Kidney (tissue), 14 donors: ENCODE results near the gene C10orf90. TPM values are rescaled to one million over a fixed set of nuclear protein-coding genes. Genes with fewer than 3 reads are reported as not detected.

Experiments used
- DNase-seq, 5 donors: peaks; one replicate each; pipeline ENCODE4 v3.0.0-alpha.2; 2013 to 2020
- FAIRE-seq: peaks from 2 replicates; lab custom pipeline; 2012; peaks lifted over from hg19 to GRCh38; lab: Jason Lieb, UNC
- H3K27ac ChIP-seq, 2 donors: one replicate each; pipeline ENCODE4 v1.7.0; 2013; ENCODE audit warnings: low read depth in 2 of 2, low read length in 2 of 2, inconsistent platforms in 1 of 2
- H3K27me3 ChIP-seq: one replicate; pipeline ENCODE4 v1.7.1; 2013; ENCODE audit warnings: low read length, inconsistent platforms; ENCODE audit not compliant: control insufficient read depth, insufficient read depth
- H3K36me3 ChIP-seq, 3 donors: one replicate each; pipeline versions ENCODE4 v1.7.0 to v1.7.1; 2013; ENCODE audit warnings: low read length in 3 of 3, control low read depth in 1 of 3, inconsistent platforms in 1 of 3; ENCODE audit not compliant: insufficient read depth in 3 of 3, control insufficient read depth in 2 of 3
- H3K4me1 ChIP-seq, 3 donors: one replicate each; pipeline versions ENCODE4 v1.7.0 to v1.7.1; 2013; ENCODE audit warnings: low read length in 3 of 3, inconsistent platforms in 1 of 3, low read depth in 1 of 3; ENCODE audit not compliant: control insufficient read depth in 2 of 3, insufficient read depth in 2 of 3
- H3K4me3 ChIP-seq, 3 donors: one replicate each; pipeline versions ENCODE4 v1.7.0 to v1.8.1; 2013; ENCODE audit warnings: low read length in 3 of 3, control low read depth in 1 of 3, inconsistent platforms in 1 of 3
- H3K9ac ChIP-seq, 3 donors: one replicate each; pipeline versions ENCODE4 v1.7.0 to v1.7.1; 2013; ENCODE audit warnings: low read length in 3 of 3, control low read depth in 1 of 3, inconsistent platforms in 1 of 3
- H3K9me3 ChIP-seq, 3 donors: one replicate each; pipeline versions ENCODE4 v1.7.0 to v1.7.1; 2013; ENCODE audit warnings: low read length in 3 of 3, control low read depth in 1 of 3, inconsistent platforms in 1 of 3; ENCODE audit not compliant: control insufficient read depth in 2 of 3, insufficient read depth in 1 of 3
- intact Hi-C: fragments of 100-400 bp; cut with DNase I; formaldehyde crosslinking; loops from one replicate; pipeline ENCODE4 v1.11.1; 2022
- polyA plus RNA-seq: library from polyadenylated mRNA; stranded (reverse); fragments of 350-450 nt; fragmentation: Illumina TruSeq; extraction: RNeasy Lipid Tissue Mini Kit (QIAGEN cat#74804); gene quantifications from one replicate; pipeline ENCODE4 v1.2.3, GENCODE V29; 2014; ENCODE audit warnings: low read depth, low replicate concordance; ENCODE audit not compliant: insufficient read depth
- total RNA-seq: library from RNA; stranded (reverse); fragmentation: NEBNext Ultra II Directional; extraction: Animal tissue kit (Norgen Biotek cat#: 25700); gene quantifications from one replicate; pipeline ENCODE4 v1.2.1, GENCODE V29; 2021
- TF ChIP-seq, protein P1 (sequence below): IDR thresholded peaks from 3 replicates; pipeline ENCODE4 v1.5.1; 2012; ENCODE audit warnings: mild to moderate bottlenecking, moderate library complexity, borderline replicate concordance; ENCODE audit not compliant: insufficient read depth; ENCODE audit errors: extremely low read depth
- donor health status: control.
- donor health status: control.
- donor health status: control.
- donor health status: control.
- donor health status: control.
- donor health status: DM: yes; HTN: yes; CAD: no.
- donor health status: Normal renal cell carcinoma (clear cell type).

The C10orf90 gene
- total and polyA plus RNA-seq, 2 donors from 2014 or later, result 0.30 TPM; not detected in 1

GRCh38 chr10:126398383-126398743 is 272.1 kb downstream of the C10orf90 start:
- DNase-seq (no peak), FAIRE-seq (no peak)
- no peaks in the 10 kb centered on the region for H3K4me1 ChIP-seq
- no peak overlapping the region for H3K4me3 ChIP-seq
- TF ChIP-seq, protein P1, sequence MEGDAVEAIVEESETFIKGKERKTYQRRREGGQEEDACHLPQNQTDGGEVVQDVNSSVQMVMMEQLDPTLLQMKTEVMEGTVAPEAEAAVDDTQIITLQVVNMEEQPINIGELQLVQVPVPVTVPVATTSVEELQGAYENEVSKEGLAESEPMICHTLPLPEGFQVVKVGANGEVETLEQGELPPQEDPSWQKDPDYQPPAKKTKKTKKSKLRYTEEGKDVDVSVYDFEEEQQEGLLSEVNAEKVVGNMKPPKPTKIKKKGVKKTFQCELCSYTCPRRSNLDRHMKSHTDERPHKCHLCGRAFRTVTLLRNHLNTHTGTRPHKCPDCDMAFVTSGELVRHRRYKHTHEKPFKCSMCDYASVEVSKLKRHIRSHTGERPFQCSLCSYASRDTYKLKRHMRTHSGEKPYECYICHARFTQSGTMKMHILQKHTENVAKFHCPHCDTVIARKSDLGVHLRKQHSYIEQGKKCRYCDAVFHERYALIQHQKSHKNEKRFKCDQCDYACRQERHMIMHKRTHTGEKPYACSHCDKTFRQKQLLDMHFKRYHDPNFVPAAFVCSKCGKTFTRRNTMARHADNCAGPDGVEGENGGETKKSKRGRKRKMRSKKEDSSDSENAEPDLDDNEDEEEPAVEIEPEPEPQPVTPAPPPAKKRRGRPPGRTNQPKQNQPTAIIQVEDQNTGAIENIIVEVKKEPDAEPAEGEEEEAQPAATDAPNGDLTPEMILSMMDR, result no peak
- H3K36me3 ChIP-seq, result no peaks in the 10 kb centered on the region
- H3K9me3 ChIP-seq, result no peaks in the 10 kb centered on the region
- no peak overlapping the region for H3K9ac ChIP-seq
- no peaks in the 10 kb centered on the region for H3K27me3 ChIP-seq
- intact Hi-C loops, result no loop called here
- no peak overlapping the region for H3K27ac ChIP-seq

DNA sequence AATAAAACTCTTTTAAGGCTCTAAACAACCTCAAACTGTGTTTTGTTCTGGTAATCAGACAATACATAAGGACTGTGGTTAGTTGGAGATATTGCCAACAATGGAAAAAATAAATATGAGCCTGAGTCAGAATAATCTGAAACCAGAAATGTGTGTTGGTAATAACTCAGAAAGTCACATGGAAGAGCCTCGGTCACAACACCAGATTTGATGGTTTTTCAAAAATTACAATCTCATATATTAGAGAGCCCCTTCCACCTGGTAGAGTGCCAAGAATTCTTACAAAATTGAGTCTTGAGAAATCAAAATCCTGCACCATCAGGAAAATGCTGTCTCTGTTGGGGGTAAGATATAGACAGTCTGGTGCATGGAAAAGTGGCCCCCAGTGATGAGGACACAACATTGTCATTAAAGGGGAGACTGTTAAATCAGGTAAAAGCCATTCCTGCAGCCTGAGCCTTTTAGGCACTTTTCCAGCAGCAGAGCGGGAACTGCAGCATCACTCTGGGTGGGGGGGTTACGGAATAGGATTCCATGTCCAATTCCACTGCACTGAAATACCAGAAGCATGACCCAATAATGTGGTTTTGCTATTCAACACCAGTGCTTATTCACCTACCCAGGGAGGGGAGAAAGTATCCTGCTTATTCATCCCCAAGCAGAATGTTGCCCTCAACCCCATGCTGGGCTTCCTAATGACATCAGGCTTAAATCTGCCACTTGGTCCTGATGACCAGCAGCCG is 272.7 kb downstream of the C10orf90 start:
- TF ChIP-seq, protein P1, result no peak
- Histone ChIP-seq H3K4me1 (no peaks in the 10 kb centered on the region), H3K36me3 (no peaks in the 10 kb centered on the region), H3K4me3 (no peak overlapping the region), H3K27ac (no peak overlapping the region), H3K9me3 (no peaks in the 10 kb centered on the region), H3K9ac (no peak overlapping the region), H3K27me3 (no peaks in the 10 kb centered on the region)
- intact Hi-C loops, result no loop called here
- FAIRE-seq (no peak), DNase-seq (no peak)

DNA sequence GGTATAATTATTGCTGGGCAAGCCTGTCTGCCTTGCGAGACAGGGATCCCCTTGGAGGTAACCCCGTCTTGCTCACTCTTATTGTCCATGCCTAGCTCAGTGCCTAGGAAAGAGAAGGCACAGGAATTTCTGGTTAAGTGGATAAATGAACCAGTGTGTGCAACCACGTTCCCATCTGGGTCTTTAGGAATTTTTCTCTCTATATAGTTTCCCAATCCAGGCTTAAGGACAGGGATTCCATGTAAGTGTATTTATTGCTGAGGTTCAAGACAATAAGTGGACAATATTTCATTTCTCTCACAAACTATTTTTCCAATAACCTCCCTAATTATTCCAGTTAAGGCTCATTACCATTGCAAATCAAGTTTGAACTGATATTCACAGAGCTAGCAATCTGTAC is 273.3 kb downstream of the C10orf90 start:
- Histone ChIP-seq H3K27ac (no peak overlapping the region), H3K36me3 (no peaks in the 10 kb centered on the region), H3K9ac (no peak overlapping the region), H3K4me3 (no peak overlapping the region), H3K4me1 (no peaks in the 10 kb centered on the region), H3K27me3 (no peaks in the 10 kb centered on the region), H3K9me3 (no peaks in the 10 kb centered on the region)
- TF ChIP-seq, protein P1, result no peak
- DNase-seq (no peak), FAIRE-seq (no peak)
- intact Hi-C loops, result no loop called here
